ENCODE measurements around the gene KCNK18.

DNA sequence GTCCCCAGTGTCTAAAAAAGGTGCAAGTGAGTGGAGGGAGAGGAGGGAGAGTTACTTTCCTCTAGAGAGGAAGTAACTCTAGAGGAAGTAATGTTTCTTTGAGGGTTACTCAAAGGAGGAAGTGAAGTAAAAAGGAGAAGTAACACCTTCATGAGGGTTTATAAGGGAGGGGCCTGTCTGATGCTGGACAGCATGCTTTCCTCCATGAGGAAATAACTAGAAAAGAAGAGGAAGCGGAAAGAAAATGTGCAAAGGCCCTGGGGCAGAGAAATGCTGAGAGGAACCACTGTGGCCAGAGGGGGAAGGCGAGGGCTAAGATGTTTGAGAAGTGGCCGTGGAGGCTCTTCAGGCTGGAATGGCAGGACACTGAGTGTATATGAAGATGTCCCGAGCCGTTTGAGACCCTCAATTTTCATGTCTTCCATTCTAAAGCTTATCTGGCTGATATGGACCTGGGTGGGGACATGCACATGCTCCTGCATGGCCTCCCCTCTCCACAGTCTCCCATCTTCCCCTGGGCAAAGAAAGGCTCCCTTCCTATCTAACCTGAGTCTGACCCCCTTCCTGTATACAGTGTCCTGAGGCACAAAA is 40.2 kb downstream of the KCNK18 start:
- TF ChIP-seq POLR2A (IDR thresholded peaks at IDR 0.05), result no peak
- TF ChIP-seq, protein P1, sequence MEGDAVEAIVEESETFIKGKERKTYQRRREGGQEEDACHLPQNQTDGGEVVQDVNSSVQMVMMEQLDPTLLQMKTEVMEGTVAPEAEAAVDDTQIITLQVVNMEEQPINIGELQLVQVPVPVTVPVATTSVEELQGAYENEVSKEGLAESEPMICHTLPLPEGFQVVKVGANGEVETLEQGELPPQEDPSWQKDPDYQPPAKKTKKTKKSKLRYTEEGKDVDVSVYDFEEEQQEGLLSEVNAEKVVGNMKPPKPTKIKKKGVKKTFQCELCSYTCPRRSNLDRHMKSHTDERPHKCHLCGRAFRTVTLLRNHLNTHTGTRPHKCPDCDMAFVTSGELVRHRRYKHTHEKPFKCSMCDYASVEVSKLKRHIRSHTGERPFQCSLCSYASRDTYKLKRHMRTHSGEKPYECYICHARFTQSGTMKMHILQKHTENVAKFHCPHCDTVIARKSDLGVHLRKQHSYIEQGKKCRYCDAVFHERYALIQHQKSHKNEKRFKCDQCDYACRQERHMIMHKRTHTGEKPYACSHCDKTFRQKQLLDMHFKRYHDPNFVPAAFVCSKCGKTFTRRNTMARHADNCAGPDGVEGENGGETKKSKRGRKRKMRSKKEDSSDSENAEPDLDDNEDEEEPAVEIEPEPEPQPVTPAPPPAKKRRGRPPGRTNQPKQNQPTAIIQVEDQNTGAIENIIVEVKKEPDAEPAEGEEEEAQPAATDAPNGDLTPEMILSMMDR (IDR thresholded peaks at IDR 0.05), result no peak

Measured in body of pancreas (tissue), 4 donors.